ENCODE results near the gene IGF2BP2. TPM values are rescaled to one million over a fixed set of nuclear protein-coding genes. Genes with fewer than 3 reads are reported as not detected.

IGF2BP2 gene
- total and polyA plus RNA-seq, 9 of the 15 experiments (the other 6 are each of a cell fraction or from before 2014, with no cell fraction given), result 3.2 to 59.6 (median 30.5) TPM

- peaks cover 11% of the 10 kb centered on the region; the same call in 1 of the 2 replicates for H4K20me1 ChIP-seq (replicated peaks; ENCODE audit: control insufficient read depth, insufficient read depth, low read length)
- no peak overlapping the region for H3K4me2 ChIP-seq (ENCODE audit: insufficient read depth, low read length)
- peaks cover 4% of the 10 kb centered on the region; the same call in 1 of the 3 replicates for H3K36me3 ChIP-seq (ENCODE audit: control insufficient read depth, insufficient read depth, low read length)
- no peak for DNase-seq (ENCODE audit: extremely low read depth in 1 of 4, low spot score in 3 of 4)
- H3K4me1 ChIP-seq (replicated peaks in 1 of 2; ENCODE audit: control insufficient read depth in 2 of 2, insufficient read depth in 2 of 2, low read length in 2 of 2), result no peaks in the 10 kb centered on the region; a peak in 3 of 5 replicates
- no peak overlapping the region for H3K27ac ChIP-seq (ENCODE audit: extremely low read depth, low read depth, low read length)
- H3K9ac ChIP-seq (ENCODE audit: insufficient read depth in 1 of 2, low read depth in 2 of 2, low read length in 2 of 2), result no peak overlapping the region
- ATAC-seq, result no peak
- CTCF ChIA-PET (ENCODE audit: low intra/inter-chr PET ratio), result no interaction called here
- no peaks in the 10 kb centered on the region for H3K9me3 ChIP-seq (replicated peaks; ENCODE audit: control insufficient read depth, insufficient read depth, low read depth, low read length)
- intact Hi-C loops (cut with micrococcal nuclease) (no loop called here), in situ Hi-C loops (cut with MboI) (no loop called here)
- no peaks in the 10 kb centered on the region for H3K27me3 ChIP-seq (ENCODE audit: control insufficient read depth in 2 of 2, insufficient read depth in 2 of 2, low read length in 2 of 2)
- no peak overlapping the region for H2AFZ ChIP-seq (ENCODE audit: low read depth, low read length)
- no peak for FAIRE-seq
- BruUV-seq (replicated peaks), result no TSS peak
- no peak overlapping the region for H3K4me3 ChIP-seq
- POLR2A ChIA-PET, result interaction anchor here (0.7 to 1.1 kb wide), 3 partner anchors 13 to 119 kb away, joined by 3 to 5 read pairs (median 4); no protein-coding TSS in a partner anchor
- 72% methylated on average over 3 of the region's 3 CpGs for WGBS (ENCODE audit: insufficient coverage, low coverage, missing lambda C conversion rate)
- TF ChIP-seq ZNF436 (CRISPR knock-in tag; IDR thresholded peaks at IDR 0.05), result no peak
- TF ChIP-seq KDM5B (IDR thresholded peaks at IDR 0.05; ENCODE audit: insufficient replicate concordance, low read depth, low read length), result no peak
- no peak for TF ChIP-seq TAF9B (IDR thresholded peaks at IDR 0.05; ENCODE audit: partially characterized antibody)
- no peak for TF ChIP-seq SFPQ (IDR thresholded peaks at IDR 0.05; ENCODE audit: low read depth, low read length)
- TF ChIP-seq ZNF174 (CRISPR knock-in tag; IDR thresholded peaks at IDR 0.05), result no peak
- TF ChIP-seq CTBP1 (IDR thresholded peaks at IDR 0.05; ENCODE audit: borderline replicate concordance), result no peak
- TF ChIP-seq TOE1 (IDR thresholded peaks at IDR 0.05; ENCODE audit: borderline replicate concordance), result no peak
- TF ChIP-seq TOE1 (CRISPR knock-in tag; IDR thresholded peaks at IDR 0.05; ENCODE audit: borderline replicate concordance, low read depth), result no peak
- peaks cover 88% of the 10 kb centered on the region for H3K79me2 ChIP-seq (ENCODE audit: control insufficient read depth, insufficient read depth, low read length)
- no peaks in the 10 kb centered on the region for H3K9me1 ChIP-seq (ENCODE audit: control insufficient read depth, insufficient read depth, low read length)
These were observed 43.1 kb downstream of the IGF2BP2 start for GRCh38 chr3:185781759-185782158.
